DOHH2 (cell line): ENCODE measurements around the gene GNG4.

ENCODE experiments used
- H3F3A ChIP-seq: fragments of 200-600 bp; sonication (generic), shearing (Covaris generic); 2 replicates; pipeline ENCODE4 v1.6.0; 2016; ENCODE audit warnings: antibody characterized with exemption, mild to moderate bottlenecking; ENCODE audit not compliant: control insufficient read depth, insufficient read depth
- H3K27ac ChIP-seq: fragments of 200-600 bp; sonication (generic); 2 replicates; pipeline ENCODE4 v1.5.1; 2014; ENCODE audit warnings: low read depth, mild to moderate bottlenecking, low read length, moderate library complexity
- H3K27me3 ChIP-seq: fragments of 200-600 bp; sonication (generic); 2 replicates; pipeline ENCODE4 v1.6.1; 2014; ENCODE audit warnings: mild to moderate bottlenecking, low read length, mixed read lengths; ENCODE audit not compliant: control insufficient read depth
- H3K36me3 ChIP-seq: fragments of 200-600 bp; sonication (generic); 2 replicates; pipeline ENCODE4 v1.6.1; 2014; ENCODE audit warnings: mild to moderate bottlenecking, low read length, moderate library complexity, mixed read lengths; ENCODE audit not compliant: control insufficient read depth
- H3K4me1 ChIP-seq: fragments of 200-600 bp; sonication (generic); 2 replicates; pipeline ENCODE4 v1.6.1; 2014; ENCODE audit warnings: mild to moderate bottlenecking, low read length, mixed read lengths; ENCODE audit not compliant: control insufficient read depth
- H3K4me2 ChIP-seq: fragments of 200-600 bp; sonication (generic); 2 replicates; pipeline ENCODE4 v1.6.0; 2014; ENCODE audit warnings: mild to moderate bottlenecking, low read length, moderate library complexity
- H3K4me3 ChIP-seq: fragments of 200-600 bp; sonication (generic); 2 replicates; pipeline ENCODE4 v1.5.1; 2014; ENCODE audit warnings: mild to moderate bottlenecking, low read length, mixed read lengths
- H3K79me2 ChIP-seq: fragments of 200-600 bp; sonication (generic); 2 replicates; pipeline ENCODE4 v1.6.1; 2014; ENCODE audit warnings: mild to moderate bottlenecking, low read length, mixed read lengths; ENCODE audit not compliant: control insufficient read depth
- H3K9me2 ChIP-seq: fragments of 200-600 bp; sonication (generic); replicated peaks from 2 replicates; pipeline ENCODE4 v1.6.1; 2014; ENCODE audit warnings: mild to moderate bottlenecking, low read length, mixed read lengths; ENCODE audit not compliant: control insufficient read depth
- H3K9me3 ChIP-seq: fragments of 200-600 bp; sonication (generic); 2 replicates; pipeline ENCODE4 v1.6.1; 2014; ENCODE audit warnings: antibody characterized with exemption, low read length, mixed read lengths; ENCODE audit not compliant: control insufficient read depth, insufficient read depth
- H4K20me1 ChIP-seq: fragments of 200-600 bp; sonication (generic); 2 replicates; pipeline ENCODE4 v1.6.0; 2014; ENCODE audit warnings: low read depth, mild to moderate bottlenecking, antibody characterized with exemption, low read length, moderate library complexity; ENCODE audit not compliant: control insufficient read depth, insufficient read depth
- EZH2phosphoT487 ChIP-seq: fragments of 200-600 bp; sonication (generic); IDR thresholded peaks from 2 replicates; pipeline ENCODE4 v1.6.1; 2017; ENCODE audit warnings: borderline replicate concordance, mild to moderate bottlenecking, antibody characterized with exemption, low read length, moderate library complexity, mixed read lengths
- TF ChIP-seq, protein P1 (sequence below): fragments of 200-600 bp; sonication (generic); IDR thresholded peaks from one replicate; pipeline ENCODE4 v1.5.1; 2014; ENCODE audit warnings: antibody characterized with exemption, mild to moderate bottlenecking, low read depth, low read length; ENCODE audit not compliant: poor library complexity, severe bottlenecking

GNG4 gene

DNA sequence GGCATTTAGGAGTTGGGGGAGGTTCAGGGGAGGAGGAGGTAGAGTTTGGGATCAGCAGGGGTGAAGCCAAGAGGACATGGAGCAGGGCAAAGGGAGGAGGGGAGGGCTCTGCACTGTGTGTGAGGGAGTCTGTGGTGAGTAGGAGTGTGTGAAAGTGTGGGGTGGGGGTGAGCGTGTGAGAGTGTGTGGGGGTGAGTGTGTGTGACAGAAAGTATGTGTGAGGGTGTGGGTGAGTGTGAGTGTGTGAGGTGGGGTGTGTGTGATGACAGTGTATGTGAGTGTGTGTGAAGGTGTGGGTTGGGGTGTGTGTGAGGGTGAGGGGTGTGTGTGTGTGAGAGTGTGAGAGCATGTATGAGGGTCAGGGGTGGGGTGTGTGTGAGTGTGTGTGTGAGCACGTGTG lies 62.6 kb downstream of the GNG4 start:
- H3K79me2 ChIP-seq = no peaks in the 10 kb centered on the region
- no peak overlapping the region for H3K4me2 ChIP-seq
- no peak overlapping the region for H3K4me3 ChIP-seq
- TF ChIP-seq, protein P1, sequence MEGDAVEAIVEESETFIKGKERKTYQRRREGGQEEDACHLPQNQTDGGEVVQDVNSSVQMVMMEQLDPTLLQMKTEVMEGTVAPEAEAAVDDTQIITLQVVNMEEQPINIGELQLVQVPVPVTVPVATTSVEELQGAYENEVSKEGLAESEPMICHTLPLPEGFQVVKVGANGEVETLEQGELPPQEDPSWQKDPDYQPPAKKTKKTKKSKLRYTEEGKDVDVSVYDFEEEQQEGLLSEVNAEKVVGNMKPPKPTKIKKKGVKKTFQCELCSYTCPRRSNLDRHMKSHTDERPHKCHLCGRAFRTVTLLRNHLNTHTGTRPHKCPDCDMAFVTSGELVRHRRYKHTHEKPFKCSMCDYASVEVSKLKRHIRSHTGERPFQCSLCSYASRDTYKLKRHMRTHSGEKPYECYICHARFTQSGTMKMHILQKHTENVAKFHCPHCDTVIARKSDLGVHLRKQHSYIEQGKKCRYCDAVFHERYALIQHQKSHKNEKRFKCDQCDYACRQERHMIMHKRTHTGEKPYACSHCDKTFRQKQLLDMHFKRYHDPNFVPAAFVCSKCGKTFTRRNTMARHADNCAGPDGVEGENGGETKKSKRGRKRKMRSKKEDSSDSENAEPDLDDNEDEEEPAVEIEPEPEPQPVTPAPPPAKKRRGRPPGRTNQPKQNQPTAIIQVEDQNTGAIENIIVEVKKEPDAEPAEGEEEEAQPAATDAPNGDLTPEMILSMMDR = no peak
- no peak for TF ChIP-seq EZH2phosphoT487
- H4K20me1 ChIP-seq = no peaks in the 10 kb centered on the region
- H3K9me2 ChIP-seq = no peaks in the 10 kb centered on the region
- no peaks in the 10 kb centered on the region for H3K4me1 ChIP-seq
- peaks cover 16% of the 10 kb centered on the region; the same call in 1 of the 2 replicates for H3K9me3 ChIP-seq
- peaks cover 4% of the 10 kb centered on the region; the same call in 1 of the 2 replicates for H3K27me3 ChIP-seq
- H3F3A ChIP-seq = no peaks in the 10 kb centered on the region
- H3K36me3 ChIP-seq = no peaks in the 10 kb centered on the region
- no peak overlapping the region for H3K27ac ChIP-seq

DNA sequence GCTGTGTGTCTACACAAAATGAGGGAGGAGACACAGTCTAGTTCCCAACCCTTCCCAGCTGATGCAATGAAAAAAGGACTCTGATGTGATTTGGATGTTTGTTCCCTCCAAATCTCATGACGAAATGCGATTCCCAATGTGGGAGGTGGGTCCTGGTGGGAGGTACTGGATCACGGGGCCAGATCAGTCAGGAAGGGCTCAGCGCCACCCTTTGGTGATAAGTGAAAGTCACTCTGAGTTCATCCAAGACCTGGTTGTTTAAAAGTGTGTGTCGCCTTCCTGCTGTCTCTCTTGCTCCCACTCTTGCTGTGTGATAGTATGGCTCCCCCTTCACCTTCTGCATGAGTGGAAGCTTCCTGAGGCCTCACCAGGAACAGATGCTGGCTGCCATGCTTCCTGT lies 63.2 kb downstream of the GNG4 start:
- Histone ChIP-seq H3K27me3 (peaks cover 4% of the 10 kb centered on the region; the same call in 1 of the 2 replicates), H3K4me1 (no peaks in the 10 kb centered on the region), H3F3A (no peaks in the 10 kb centered on the region), H3K4me3 (no peak overlapping the region), H3K27ac (no peak overlapping the region), H3K9me2 (no peaks in the 10 kb centered on the region), H3K4me2 (no peak overlapping the region), H3K79me2 (no peaks in the 10 kb centered on the region), H3K36me3 (no peaks in the 10 kb centered on the region), H4K20me1 (no peaks in the 10 kb centered on the region), H3K9me3 (peaks cover 16% of the 10 kb centered on the region; the same call in 1 of the 2 replicates)
- no peak for TF ChIP-seq EZH2phosphoT487
- TF ChIP-seq, protein P1 = no peak

DNA sequence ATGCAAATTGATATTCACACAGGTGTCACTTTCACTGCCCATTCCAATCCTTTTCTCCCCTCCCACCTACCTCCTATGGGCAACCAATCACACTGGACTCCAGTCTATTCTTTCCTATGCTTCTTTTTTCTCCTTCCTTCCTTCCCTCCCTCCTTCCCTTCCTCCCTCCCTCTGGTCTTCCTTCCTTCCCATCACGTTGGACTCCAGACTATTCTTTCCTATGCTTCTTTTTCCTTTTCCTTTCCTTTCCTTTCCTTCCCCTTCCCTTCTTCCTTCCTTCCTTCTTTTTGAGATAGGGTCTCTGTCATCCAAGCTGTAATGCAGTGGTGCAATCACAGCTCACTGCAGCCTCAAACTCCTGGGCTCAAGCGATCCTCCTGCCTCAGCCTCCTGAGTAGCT lies 64.6 kb downstream of the GNG4 start:
- no peaks in the 10 kb centered on the region for H3K9me2 ChIP-seq
- H3K79me2 ChIP-seq = no peaks in the 10 kb centered on the region
- no peak overlapping the region for H3K27ac ChIP-seq
- peaks cover 16% of the 10 kb centered on the region; the same call in 1 of the 2 replicates for H3K9me3 ChIP-seq
- TF ChIP-seq EZH2phosphoT487 = no peak
- TF ChIP-seq, protein P1 = no peak
- H4K20me1 ChIP-seq = no peaks in the 10 kb centered on the region
- H3K4me2 ChIP-seq = no peak overlapping the region
- H3K4me1 ChIP-seq = no peaks in the 10 kb centered on the region
- H3K27me3 ChIP-seq = peaks cover 4% of the 10 kb centered on the region; the same call in 1 of the 2 replicates
- no peak overlapping the region for H3K4me3 ChIP-seq
- no peaks in the 10 kb centered on the region for H3K36me3 ChIP-seq
- no peaks in the 10 kb centered on the region for H3F3A ChIP-seq
